Measurements from ENCODE around the gene TBC1D8.

- TF ChIP-seq CTCF (IDR thresholded peaks at IDR 0.05) = no peak
- TF ChIP-seq ZFX (IDR thresholded peaks at IDR 0.05; ENCODE audit: borderline replicate concordance) = no peak
Observed at GRCh38 chr2:101127319-101128056, 23.7 kb downstream of the TBC1D8 start.
